Measurements from ENCODE around the gene SAMD8. TPM values are rescaled to one million over a fixed set of nuclear protein-coding genes. Genes with fewer than 3 reads are reported as not detected.
"Not testable (repeated sequence)": the region's sequence is repeated elsewhere in the genome, so short reads cannot be mapped to it uniquely, and the experiment has no call there.

SAMD8 gene
- polyA plus RNA-seq, 12 donors = 8.9 to 18.5 (median 13.5) TPM; not detected in 1

DNA sequence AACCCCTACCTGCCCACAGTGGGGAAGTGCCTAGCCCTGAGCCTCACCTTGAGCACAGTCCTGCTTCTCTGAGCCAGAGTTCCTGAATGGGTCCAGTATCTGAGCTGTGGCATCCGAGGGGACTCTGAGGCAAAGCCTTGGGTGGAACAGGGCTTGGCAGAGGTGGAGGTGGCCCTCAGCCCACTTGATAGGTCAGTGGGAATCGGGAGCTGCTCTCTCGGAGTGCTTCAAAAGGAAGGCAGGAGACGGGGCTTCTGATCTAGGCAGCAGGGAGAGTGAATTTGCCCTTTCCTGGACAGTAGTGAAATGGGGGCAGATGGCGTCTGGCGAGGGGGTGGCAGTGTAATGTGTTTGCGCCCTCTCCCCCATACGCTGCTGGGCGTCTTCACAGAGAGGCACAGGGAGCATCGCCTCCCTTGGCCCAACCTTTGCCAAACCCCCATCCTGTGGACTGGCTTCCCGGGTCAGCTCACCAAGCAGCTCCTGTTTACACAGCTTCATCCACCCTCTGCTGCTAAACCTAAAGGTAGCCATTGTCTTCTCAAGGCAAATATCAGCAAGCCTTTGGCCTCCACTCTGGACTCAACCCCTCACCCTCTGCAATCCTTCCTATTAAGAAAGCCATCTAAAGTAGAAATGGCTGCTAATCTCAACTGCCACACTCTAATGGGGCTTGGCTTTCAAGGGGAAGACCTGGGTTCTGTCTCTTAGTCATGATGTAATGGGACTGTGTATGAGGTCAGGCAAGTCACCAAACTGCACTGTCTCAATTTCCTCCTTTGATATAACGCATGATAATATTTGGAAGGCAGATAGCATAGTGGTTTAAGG lies 78.0 kb downstream of the SAMD8 start:
- no peak for DNase-seq

GRCh38 chr10:75191821-75192568 lies 80.5 kb downstream of the SAMD8 start:
- DNase-seq = no peak

DNA sequence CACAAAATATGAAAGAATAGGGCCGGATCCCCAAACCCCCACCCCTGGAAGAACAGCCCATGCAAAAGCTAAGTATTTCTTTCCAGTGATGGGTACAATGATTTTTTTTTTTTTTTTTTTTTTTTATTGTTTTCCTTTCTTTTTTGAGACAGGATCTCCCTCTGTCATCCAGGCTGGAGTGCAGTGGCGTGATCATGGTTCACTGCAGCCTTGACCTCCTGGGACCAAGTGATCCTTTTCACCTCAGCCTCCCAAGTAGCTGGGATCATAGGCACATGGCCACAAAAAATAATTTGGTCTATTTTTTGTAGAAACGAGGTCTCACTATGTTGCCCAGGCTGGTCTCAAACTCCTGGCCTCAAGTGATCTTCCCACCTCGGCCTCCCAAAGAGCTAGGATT lies 83.2 kb downstream of the SAMD8 start:
- DNase-seq = not testable (repeated sequence)

GRCh38 chr10:75195035-75195763 lies 83.7 kb downstream of the SAMD8 start:
- DNase-seq = no peak

DNA sequence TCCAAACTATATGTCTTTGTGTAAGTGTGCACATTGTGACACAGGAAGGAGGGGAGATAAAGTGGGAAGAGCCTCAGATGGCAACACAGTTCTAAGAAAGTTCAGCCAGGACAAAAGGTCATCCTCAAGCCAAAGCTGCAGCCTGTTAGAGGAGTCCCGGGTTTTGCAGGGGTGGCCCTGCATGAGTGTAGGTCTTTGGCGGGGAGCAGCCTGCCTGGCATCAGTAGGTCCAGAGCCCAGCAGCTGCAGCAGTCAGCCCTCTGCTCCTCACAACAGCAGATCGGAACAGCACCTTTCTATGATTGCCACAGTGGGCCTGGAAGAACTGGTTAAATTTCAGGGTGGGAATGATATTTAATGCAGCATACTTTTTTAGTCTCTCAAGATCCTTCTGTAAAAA lies 85.6 kb downstream of the SAMD8 start:
- no peak for DNase-seq

DNA sequence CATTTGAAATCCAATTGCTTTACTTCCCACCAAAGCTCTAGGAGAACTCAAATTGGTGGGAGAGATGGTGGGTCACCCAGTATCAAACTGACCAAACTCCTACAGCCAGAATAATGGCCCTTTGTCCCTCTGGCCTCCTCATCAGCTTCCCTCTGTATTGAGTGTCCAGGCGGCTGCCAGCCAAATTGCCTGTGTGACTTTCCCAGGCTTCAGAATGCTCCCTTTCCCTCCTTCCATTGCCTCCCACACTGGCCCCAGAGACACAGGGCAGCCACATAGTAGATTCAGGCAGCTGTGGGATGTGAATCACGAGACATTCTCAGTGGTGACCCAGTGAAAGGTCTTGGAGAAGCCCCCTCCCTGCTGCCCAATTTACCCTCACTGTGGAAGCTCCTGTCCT lies 86.5 kb downstream of the SAMD8 start:
- no peak for DNase-seq

GRCh38 chr10:75199949-75200348 lies 88.5 kb downstream of the SAMD8 start:
- not testable (repeated sequence) for DNase-seq

DNA sequence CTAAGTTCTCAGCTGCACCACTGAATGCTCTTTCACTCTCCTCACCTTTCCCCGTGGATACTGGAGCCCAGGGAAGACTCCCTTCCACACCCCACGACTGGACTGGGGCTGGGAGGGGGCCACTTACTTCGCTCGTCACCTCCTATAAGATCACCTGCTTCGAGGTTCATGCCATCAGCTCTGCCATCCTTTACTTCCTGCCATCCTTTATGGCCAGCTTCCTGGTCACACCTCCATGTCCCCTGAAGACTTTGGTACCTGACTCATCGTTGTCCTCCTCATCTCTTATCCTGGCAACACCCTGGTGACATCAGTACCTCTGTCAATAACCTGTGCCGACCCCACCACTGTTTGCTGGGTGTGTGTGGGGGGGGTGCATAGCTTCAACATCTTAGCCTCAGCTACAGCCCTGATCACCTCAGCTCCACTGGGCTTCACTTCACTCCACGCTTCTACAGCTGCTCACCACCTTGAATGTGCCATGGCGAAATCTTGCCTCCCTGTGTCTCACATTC lies 90.4 kb downstream of the SAMD8 start:
- no peak for DNase-seq

GRCh38 chr10:75202321-75203045 lies 91.0 kb downstream of the SAMD8 start:
- DNase-seq = no peak

GRCh38 chr10:75203046-75203620 lies 91.7 kb downstream of the SAMD8 start:
- DNase-seq = not testable (repeated sequence)

GRCh38 chr10:75203724-75204123 lies 92.3 kb downstream of the SAMD8 start:
- no peak for DNase-seq

DNA sequence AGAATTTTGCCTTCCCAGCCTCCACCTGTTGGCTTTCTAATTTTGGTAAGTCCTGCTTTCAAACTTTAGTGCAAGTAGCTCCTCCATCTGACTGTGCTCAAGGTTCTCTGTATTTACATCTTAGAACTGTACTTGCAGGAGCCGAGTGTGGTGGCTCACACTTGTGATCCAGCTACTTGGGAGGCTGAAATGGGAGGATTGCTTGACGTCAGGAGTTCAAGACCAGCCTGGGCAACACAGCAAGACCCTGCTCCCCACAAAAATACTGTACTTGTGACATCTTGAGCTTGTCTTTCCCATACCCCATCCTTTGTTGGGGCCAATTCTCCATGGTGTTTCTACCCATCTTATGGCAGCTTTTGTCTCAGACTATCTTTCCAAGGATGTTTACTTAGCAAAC lies 94.5 kb downstream of the SAMD8 start:
- DNase-seq = no peak

- not testable (repeated sequence) for DNase-seq
These were observed 95.2 kb downstream of the SAMD8 start for GRCh38 chr10:75206638-75207037.

DNA sequence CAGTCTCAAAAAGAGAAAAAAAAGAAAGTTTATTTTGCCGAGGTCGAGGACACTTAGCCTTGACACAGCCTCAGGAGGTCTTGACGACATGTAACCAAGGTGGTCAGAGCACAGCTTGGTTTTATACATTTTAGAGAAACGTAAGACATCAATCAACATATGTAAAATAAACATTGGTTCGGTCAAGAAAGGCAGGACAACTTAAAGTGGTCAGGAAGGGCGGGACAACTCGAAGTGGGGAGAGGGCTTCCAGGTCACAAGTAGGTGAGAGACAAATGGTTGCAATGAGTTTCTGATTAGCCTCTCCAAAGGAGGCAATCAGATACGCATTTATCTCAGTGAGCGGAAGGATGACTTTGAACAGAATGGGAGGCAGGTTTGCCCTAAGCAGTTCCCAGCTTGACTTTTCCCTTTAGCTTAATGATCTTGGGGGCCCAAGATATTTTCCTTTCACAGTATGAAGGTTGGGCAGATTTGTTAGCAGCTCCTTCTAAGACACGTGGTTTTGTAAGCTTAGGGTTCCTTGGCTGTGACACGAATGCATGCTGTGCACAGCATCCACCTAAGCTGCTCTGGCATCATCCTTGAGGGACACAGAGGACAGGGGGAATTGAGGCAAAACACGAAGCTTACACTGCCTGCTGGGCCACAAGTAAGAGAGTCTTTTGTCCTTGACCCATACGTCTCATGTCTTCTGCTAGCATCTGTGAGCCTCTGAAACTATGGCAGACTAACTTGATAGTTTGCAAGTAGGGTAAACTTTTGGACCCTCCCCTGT lies 95.8 kb downstream of the SAMD8 start:
- no peak for DNase-seq

DNA sequence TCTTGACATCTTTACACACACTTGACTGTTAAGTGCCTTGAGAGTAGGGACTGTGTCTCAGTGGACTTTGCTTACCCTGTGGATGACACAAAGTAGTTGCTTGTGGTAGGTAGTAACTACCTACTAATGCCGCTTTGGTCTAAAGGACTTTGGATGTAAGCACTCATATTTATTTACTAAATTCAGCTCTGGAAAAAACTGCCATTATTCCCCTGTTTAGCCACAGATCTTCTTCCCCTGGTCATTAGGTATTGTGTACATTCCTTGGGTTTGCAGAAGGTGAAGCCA lies 96.3 kb downstream of the SAMD8 start:
- DNase-seq = no peak

- DNase-seq = no peak
These were observed 96.7 kb downstream of the SAMD8 start for GRCh38 chr10:75208181-75208580.

DNA sequence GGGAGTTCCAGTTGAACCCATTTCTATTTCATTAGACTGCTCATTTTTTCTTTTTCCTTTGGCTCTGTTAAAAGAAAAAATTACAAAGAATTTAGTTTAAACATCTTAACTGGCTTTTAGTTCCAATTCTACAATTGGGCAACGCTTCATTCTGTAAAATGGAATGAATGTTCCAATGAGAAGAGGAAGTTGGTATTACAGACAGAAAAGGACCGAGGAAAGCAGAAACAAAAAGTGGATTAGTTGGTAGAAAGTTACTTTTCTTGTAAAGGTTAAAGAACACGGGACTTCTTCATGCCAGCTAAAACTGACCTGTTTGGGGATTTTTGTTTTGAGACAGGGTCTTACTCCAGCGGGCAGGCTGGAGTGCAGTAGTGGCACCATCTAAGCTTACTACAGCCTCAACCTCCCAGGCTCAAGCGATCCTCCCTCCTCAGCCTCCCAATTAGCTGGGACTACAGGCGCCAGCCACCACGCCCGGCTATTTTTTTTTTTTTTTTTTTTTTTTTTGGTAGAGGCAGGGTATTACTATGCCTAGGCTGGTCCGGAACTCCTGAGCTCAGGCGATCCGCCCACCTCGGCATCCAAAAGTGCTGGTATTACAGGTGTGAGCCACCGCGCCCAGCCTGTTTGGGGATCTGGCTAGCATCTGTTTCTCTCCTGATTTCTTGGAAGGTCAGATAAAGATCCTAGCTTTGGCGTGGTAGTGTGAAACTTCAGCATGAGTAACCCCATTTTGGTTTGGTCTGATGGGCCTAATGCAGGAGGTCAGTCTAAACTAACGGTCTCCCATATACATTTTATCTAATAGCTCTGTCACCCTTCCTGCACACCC lies 97.8 kb downstream of the SAMD8 start:
- DNase-seq = no peak

GRCh38 chr10:75209921-75210281 lies 98.4 kb downstream of the SAMD8 start:
- DNase-seq = peak; percentile 84

DNA sequence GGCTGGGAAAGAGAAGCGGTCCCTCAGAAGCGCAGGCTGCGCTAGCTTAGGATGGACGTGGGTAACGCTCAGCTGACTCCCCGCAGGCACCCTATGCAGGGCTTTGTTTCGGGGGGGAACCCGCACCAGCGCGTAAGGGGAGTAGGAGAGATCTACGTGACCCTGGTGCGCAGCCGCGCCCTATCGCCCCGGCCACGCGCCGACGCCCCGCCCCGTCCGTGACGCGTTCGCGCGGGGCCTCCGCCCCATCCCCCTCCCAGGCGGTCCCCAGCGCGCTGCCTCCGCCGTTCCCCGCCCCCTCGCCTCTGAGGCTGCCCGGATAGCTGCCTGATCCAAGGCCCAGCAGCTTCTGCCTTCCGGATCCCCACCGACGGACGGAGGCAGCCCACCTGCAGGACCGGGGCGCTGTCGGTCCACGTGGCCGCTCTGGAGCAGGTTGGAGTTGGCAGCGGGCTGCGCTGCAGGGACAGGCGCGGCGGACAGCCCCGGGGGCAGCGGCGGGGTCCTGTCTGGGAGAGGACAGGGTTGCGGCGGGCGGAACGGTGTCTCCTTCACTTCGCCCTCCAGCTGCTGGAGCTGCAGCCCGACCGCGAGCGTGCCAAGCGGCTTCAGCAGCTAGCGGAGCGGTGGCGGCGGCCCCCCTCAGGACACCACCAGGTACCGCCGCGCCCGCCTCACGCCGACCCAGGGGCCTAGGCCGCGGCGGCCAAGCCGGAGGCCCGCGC lies 99.0 kb downstream of the SAMD8 start, which contains the start of gene VDAC2:
TSS of gene VDAC2 (plus strand) at position 515 of the 725 bp plus-strand sequence. CDS start 363 bp downstream, outside the sequence.
- DNase-seq = peak; percentile 93

Measured in muscle of arm (tissue), 12 donors.